ENCODE results near the gene MISP3.

MISP3 gene

GRCh38 chr19:14059093-14059480 lies 13.5 kb upstream of the MISP3 start:
- Mint-ChIP-seq H3K27ac (no peak overlapping the region), H3K27me3 (ENCODE audit: low read depth) (peaks cover 33% of the 10 kb centered on the region), H3K4me3 (peak overlapping the region; percentile 76), H3K9me3 (no peaks in the 10 kb centered on the region), H3K36me3 (ENCODE audit: low read depth) (peaks cover 3% of the 10 kb centered on the region), H3K4me1 (ENCODE audit: low read depth) (peaks cover 15% of the 10 kb centered on the region)
- peak; percentile 42 for DNase-seq (ENCODE audit: low spot score)

- Mint-ChIP-seq H3K27ac (no peak overlapping the region), H3K4me3 (no peak overlapping the region), H3K9me3 (no peaks in the 10 kb centered on the region), H3K27me3 (ENCODE audit: low read depth) (peaks cover 33% of the 10 kb centered on the region), H3K4me1 (ENCODE audit: low read depth) (peaks cover 15% of the 10 kb centered on the region), H3K36me3 (ENCODE audit: low read depth) (no peaks in the 10 kb centered on the region)
- no peak for DNase-seq (ENCODE audit: low spot score)
Measured at GRCh38 chr19:14059652-14060155, 12.9 kb upstream of the MISP3 start.

- H3K36me3 Mint-ChIP-seq (ENCODE audit: low read depth) = no peaks in the 10 kb centered on the region
- no peak overlapping the region for H3K27ac Mint-ChIP-seq
- no peak for DNase-seq (ENCODE audit: low spot score)
- no peak overlapping the region for H3K4me3 Mint-ChIP-seq
- H3K9me3 Mint-ChIP-seq = no peaks in the 10 kb centered on the region
- H3K27me3 Mint-ChIP-seq (ENCODE audit: low read depth) = peaks cover 31% of the 10 kb centered on the region
- peaks cover 15% of the 10 kb centered on the region for H3K4me1 Mint-ChIP-seq (ENCODE audit: low read depth)
Measured at GRCh38 chr19:14061081-14061749, 11.4 kb upstream of the MISP3 start.

GRCh38 chr19:14061751-14062557 lies 10.6 kb upstream of the MISP3 start, which contains the start of gene PALM3:
Gene PALM3 (minus strand): TSS chr19:14062076. CDS start chr19:14061980, 96 bp downstream.
- no peak for DNase-seq (ENCODE audit: low spot score)
- Mint-ChIP-seq H3K27ac (no peak within 1 kb of the TSS), H3K4me1 (ENCODE audit: low read depth) (peaks cover 14% of the 10 kb centered on the region), H3K27me3 (ENCODE audit: low read depth) (peaks cover 29% of the 10 kb centered on the region), H3K9me3 (no peaks in the 10 kb centered on the region), H3K36me3 (ENCODE audit: low read depth) (no peaks in the 10 kb centered on the region), H3K4me3 (no peak within 1 kb of the TSS)

- Mint-ChIP-seq H3K27me3 (ENCODE audit: low read depth) (peaks cover 27% of the 10 kb centered on the region), H3K4me3 (no peak overlapping the region)
Measured at GRCh38 chr19:14062558-14062855, 10.1 kb upstream of the MISP3 start.

GRCh38 chr19:14063105-14063504 lies 9.5 kb upstream of the MISP3 start:
- Mint-ChIP-seq H3K4me1 (ENCODE audit: low read depth) (peaks cover 8% of the 10 kb centered on the region), H3K36me3 (ENCODE audit: low read depth) (no peaks in the 10 kb centered on the region), H3K9me3 (no peaks in the 10 kb centered on the region), H3K27ac (no peak overlapping the region), H3K27me3 (ENCODE audit: low read depth) (peaks cover 22% of the 10 kb centered on the region), H3K4me3 (no peak overlapping the region)
- no peak for DNase-seq (ENCODE audit: low spot score)

More at GRCh38 chr19:14062558-14062855, 10.1 kb upstream of the MISP3 start:
- Mint-ChIP-seq H3K4me1 (ENCODE audit: low read depth) (peaks cover 14% of the 10 kb centered on the region), H3K9me3 (no peaks in the 10 kb centered on the region), H3K36me3 (ENCODE audit: low read depth) (no peaks in the 10 kb centered on the region), H3K27ac (no peak overlapping the region)
- DNase-seq (ENCODE audit: low spot score) = no peak

- H3K9me3 Mint-ChIP-seq = no peaks in the 10 kb centered on the region
- peaks cover 7% of the 10 kb centered on the region for H3K27me3 Mint-ChIP-seq (ENCODE audit: low read depth)
- H3K4me3 Mint-ChIP-seq = no peak overlapping the region
- no peaks in the 10 kb centered on the region for H3K36me3 Mint-ChIP-seq (ENCODE audit: low read depth)
- DNase-seq (ENCODE audit: low spot score) = no peak
- H3K27ac Mint-ChIP-seq = no peak overlapping the region
- no peaks in the 10 kb centered on the region for H3K4me1 Mint-ChIP-seq (ENCODE audit: low read depth)
Measured at GRCh38 chr19:14066134-14066533, 6.5 kb upstream of the MISP3 start.

GRCh38 chr19:14070268-14071050 lies 2.1 kb upstream of the MISP3 start:
- Mint-ChIP-seq H3K27ac (no peak overlapping the region), H3K4me3 (peak overlapping the region; percentile 36), H3K36me3 (ENCODE audit: low read depth) (no peaks in the 10 kb centered on the region), H3K4me1 (ENCODE audit: low read depth) (peaks cover 16% of the 10 kb centered on the region), H3K27me3 (ENCODE audit: low read depth) (peaks cover 4% of the 10 kb centered on the region), H3K9me3 (no peaks in the 10 kb centered on the region)
- no peak for DNase-seq (ENCODE audit: low spot score)

GRCh38 chr19:14073261-14073924 lies 807 bp downstream of the MISP3 start:
- Mint-ChIP-seq H3K27ac (peak overlapping the region; percentile 92), H3K27me3 (ENCODE audit: low read depth) (peaks cover 4% of the 10 kb centered on the region), H3K9me3 (no peaks in the 10 kb centered on the region), H3K4me3 (peak overlapping the region; percentile 98), H3K36me3 (ENCODE audit: low read depth) (no peaks in the 10 kb centered on the region), H3K4me1 (ENCODE audit: low read depth) (peaks cover 18% of the 10 kb centered on the region)
- peak; percentile 86 for DNase-seq (ENCODE audit: low spot score)

- Mint-ChIP-seq H3K27ac (peak overlapping the region; percentile 92), H3K36me3 (ENCODE audit: low read depth) (no peaks in the 10 kb centered on the region), H3K27me3 (ENCODE audit: low read depth) (peaks cover 4% of the 10 kb centered on the region), H3K4me3 (peak overlapping the region; percentile 98), H3K9me3 (no peaks in the 10 kb centered on the region), H3K4me1 (ENCODE audit: low read depth) (peaks cover 18% of the 10 kb centered on the region)
- peak; percentile 53 for DNase-seq (ENCODE audit: low spot score)
Measured at GRCh38 chr19:14073925-14074838, 1.6 kb downstream of the MISP3 start.

GRCh38 chr19:14078411-14078810 lies 5.8 kb downstream of the MISP3 start:
- Mint-ChIP-seq H3K4me1 (ENCODE audit: low read depth) (peaks cover 30% of the 10 kb centered on the region), H3K27me3 (ENCODE audit: low read depth) (no peaks in the 10 kb centered on the region)

GRCh38 chr19:14080887-14081796 lies 8.6 kb downstream of the MISP3 start:
- peak overlapping the region; percentile 94 for H3K27ac Mint-ChIP-seq
- peaks cover 16% of the 10 kb centered on the region for H3K4me1 Mint-ChIP-seq (ENCODE audit: low read depth)
- H3K36me3 Mint-ChIP-seq (ENCODE audit: low read depth) = peaks cover 2% of the 10 kb centered on the region
- H3K4me3 Mint-ChIP-seq = peak overlapping the region; percentile 94
- no peaks in the 10 kb centered on the region for H3K27me3 Mint-ChIP-seq (ENCODE audit: low read depth)
- H3K9me3 Mint-ChIP-seq = no peaks in the 10 kb centered on the region
- peak; percentile 99 for DNase-seq (ENCODE audit: low spot score)

More at GRCh38 chr19:14078411-14078810, 5.8 kb downstream of the MISP3 start:
- no peak overlapping the region for H3K4me3 Mint-ChIP-seq
- no peak for DNase-seq (ENCODE audit: low spot score)
- H3K9me3 Mint-ChIP-seq = no peaks in the 10 kb centered on the region
- no peaks in the 10 kb centered on the region for H3K36me3 Mint-ChIP-seq (ENCODE audit: low read depth)
- H3K27ac Mint-ChIP-seq = no peak overlapping the region
